ENCODE data around the gene LPIN1. TPM values are rescaled to one million over a fixed set of nuclear protein-coding genes. Genes with fewer than 3 reads are reported as not detected.

LPIN1 gene
- total and polyA plus RNA-seq, 2 of the 8 experiments (the other 6 are each of a cell fraction or from before 2014, with no cell fraction given): 4.3 to 9.8 TPM

GRCh38 chr2:11708106-11708505 lies 38.3 kb upstream of the LPIN1 start:
- H3K4me1 ChIP-seq (replicated peaks in 1 of 4; ENCODE audit: control insufficient read depth in 3 of 4, insufficient read depth in 4 of 4, low read length in 3 of 4): no peaks in the 10 kb centered on the region
- H3K36me3 ChIP-seq (ENCODE audit: control insufficient read depth in 2 of 4, insufficient read depth in 4 of 4, low read length in 3 of 4): no peaks in the 10 kb centered on the region

More at GRCh38 chr2:11708106-11708505, 38.3 kb upstream of the LPIN1 start:
- Histone ChIP-seq H3K4me3 (ENCODE audit: extremely low read depth in 1 of 4, insufficient read depth in 2 of 4, low read depth in 3 of 4, low read length in 4 of 4) (no peak overlapping the region), H2AK5ac (ENCODE audit: low read depth, low read length) (no peak overlapping the region), H3K4me2 (ENCODE audit: insufficient read depth in 1 of 2, low read depth in 2 of 2, low read length in 2 of 2) (no peak overlapping the region), H2BK120ac (replicated peaks; ENCODE audit: low read depth, low read length) (no peak overlapping the region), H3K23ac (ENCODE audit: insufficient read length) (no peak overlapping the region), H4K8ac (ENCODE audit: extremely low read depth, insufficient read depth, low read length) (no peak overlapping the region), H3K27me3 (replicated peaks in 1 of 4; ENCODE audit: control insufficient read depth in 3 of 4, extremely low read depth in 1 of 4, insufficient read depth in 3 of 4, low read length in 3 of 4) (no peaks in the 10 kb centered on the region), H3K4ac (replicated peaks; ENCODE audit: insufficient read length, low read depth, low read length) (no peak overlapping the region), H3K18ac (ENCODE audit: extremely low read depth, low read length) (no peak overlapping the region), H3K14ac (ENCODE audit: insufficient read length) (no peak overlapping the region), H2BK20ac (ENCODE audit: low read length) (no peak overlapping the region), H2AFZ (ENCODE audit: low read length) (no peak overlapping the region), H3K27ac (ENCODE audit: low read depth, low read length) (no peak overlapping the region), H4K5ac (ENCODE audit: insufficient read length, low read depth, low read length) (no peak overlapping the region), H4K20me1 (replicated peaks in 1 of 2; ENCODE audit: control insufficient read depth in 1 of 2, insufficient read depth in 2 of 2, low read length in 2 of 2) (no peaks in the 10 kb centered on the region), H2BK15ac (ENCODE audit: low read length) (no peak overlapping the region), H2BK12ac (ENCODE audit: low read depth, low read length) (no peak overlapping the region), H3K79me2 (ENCODE audit: control insufficient read depth in 1 of 2, insufficient read depth in 2 of 2, low read length in 2 of 2) (no peaks in the 10 kb centered on the region), H3K9ac (replicated peaks in 1 of 4; ENCODE audit: extremely low read depth in 1 of 4, low read depth in 3 of 4, low read length in 3 of 4) (no peak overlapping the region; a peak in 1 of 7 replicates), H2BK5ac (ENCODE audit: low read depth, low read length) (no peak overlapping the region), H3K79me1 (ENCODE audit: low read depth, low read length) (no peaks in the 10 kb centered on the region), H4K91ac (replicated peaks; ENCODE audit: insufficient read length, low read length) (no peak overlapping the region), H3K23me2 (ENCODE audit: low read depth, low read length) (no peaks in the 10 kb centered on the region), H3K9me3 (ENCODE audit: insufficient read depth in 2 of 2, low read depth in 1 of 2, low read length in 1 of 2) (peaks cover 0 to 3% of the 10 kb centered on the region in 2 experiments; a peak in 2 of 4 replicates), H3K56ac (replicated peaks; ENCODE audit: insufficient read length, low read depth, low read length) (no peak overlapping the region)
- FAIRE-seq: no peak
- peak; percentile 41; the same call in 1 of the 2 replicates for TF ChIP-seq BACH1 (IDR thresholded peaks at IDR 0.05; ENCODE audit: low read length)
- peak; percentile 82 for TF ChIP-seq MAFK (IDR thresholded peaks at IDR 0.05; ENCODE audit: low read depth, low read length)
- TF ChIP-seq KDM4A (IDR thresholded peaks at IDR 0.05; ENCODE audit: low read depth, low read length, severe bottlenecking): no peak
- ChIA-PET POLR2A (ENCODE audit: partially characterized antibody) (no interaction called here), CTCF (ENCODE audit: partially characterized antibody) (interaction anchor here (1.2 to 6.9 kb wide), 10 partner anchors 10 to 36 kb away, joined by 3 to 35 read pairs (median 4); no protein-coding TSS in a partner anchor)
- 90% methylated on average over 3 of the region's 3 CpGs; no CpG with 5 or more reads in 1 of the 2 experiments for WGBS, 2 experiments (ENCODE audit: extremely low coverage in 1 of 2, insufficient coverage in 1 of 2, insufficient read length in 1 of 2, insufficient replicate concordance in 2 of 2, low coverage in 1 of 2, low lambda C conversion rate in 2 of 2, missing lambda C conversion rate in 1 of 2)
- DNase-seq (ENCODE audit: low read depth in 1 of 2, low spot score in 2 of 2): no peak

Data from H1 (cell line).